ENCODE data around the gene PDIA2.
"Not testable (repeated sequence)": the region's sequence is repeated elsewhere in the genome, so short reads cannot be mapped to it uniquely, and the experiment has no call there.

Gene PDIA2

GRCh38 chr16:330741-331140 lies 47.8 kb downstream of the PDIA2 start:
- DNase-seq (ENCODE audit: low read depth, low spot score) = no peak
- no peak overlapping the region for H3K9ac ChIP-seq (ENCODE audit: insufficient read length, low read depth)

GRCh38 chr16:331181-331814 lies 48.3 kb downstream of the PDIA2 start:
- H3K27me3 ChIP-seq (ENCODE audit: insufficient read depth, insufficient read length); H3K9me3 ChIP-seq (ENCODE audit: insufficient read depth, low read length); H3K9ac ChIP-seq (ENCODE audit: insufficient read length, low read depth); H3K36me3 ChIP-seq (ENCODE audit: insufficient read depth, insufficient read length, low read length); H3K4me3 ChIP-seq (ENCODE audit: insufficient read length, low read depth); DNase-seq (ENCODE audit: low read depth, low spot score): not testable (repeated sequence)
- peaks cover 10% of the 10 kb centered on the region for H3K4me1 ChIP-seq (ENCODE audit: insufficient read depth, insufficient read length)

More at GRCh38 chr16:330741-331140, 47.8 kb downstream of the PDIA2 start:
- H3K36me3 ChIP-seq (ENCODE audit: insufficient read depth, insufficient read length, low read length) = peaks cover 8% of the 10 kb centered on the region
- no peaks in the 10 kb centered on the region for H3K27me3 ChIP-seq (ENCODE audit: insufficient read depth, insufficient read length)
- H3K9me3 ChIP-seq (ENCODE audit: insufficient read depth, low read length) = no peaks in the 10 kb centered on the region
- peaks cover 10% of the 10 kb centered on the region for H3K4me1 ChIP-seq (ENCODE audit: insufficient read depth, insufficient read length)
- H3K4me3 ChIP-seq (ENCODE audit: insufficient read length, low read depth) = no peak overlapping the region
- no peak for TF ChIP-seq ZNF274 (IDR thresholded peaks at IDR 0.05; ENCODE audit: low read depth, low read length)
- TF ChIP-seq YY1 (IDR thresholded peaks at IDR 0.05; ENCODE audit: insufficient read depth, insufficient read length) = no peak
- no peak for TF ChIP-seq SUZ12 (IDR thresholded peaks at IDR 0.05; ENCODE audit: extremely low read depth, insufficient read depth, insufficient read length)

- H3K27me3 ChIP-seq (ENCODE audit: insufficient read depth, insufficient read length) = no peaks in the 10 kb centered on the region
- H3K36me3 ChIP-seq (ENCODE audit: insufficient read depth, insufficient read length, low read length) = peaks cover 16% of the 10 kb centered on the region
- peaks cover 11% of the 10 kb centered on the region for H3K4me1 ChIP-seq (ENCODE audit: insufficient read depth, insufficient read length)
- H3K4me3 ChIP-seq (ENCODE audit: insufficient read length, low read depth) = no peak overlapping the region
- H3K9me3 ChIP-seq (ENCODE audit: insufficient read depth, low read length) = no peaks in the 10 kb centered on the region
- no peak for DNase-seq (ENCODE audit: low read depth, low spot score)
- no peak overlapping the region for H3K9ac ChIP-seq (ENCODE audit: insufficient read length, low read depth)
- TF ChIP-seq ZNF274 (IDR thresholded peaks at IDR 0.05; ENCODE audit: low read depth, low read length) = no peak
- no peak for TF ChIP-seq SUZ12 (IDR thresholded peaks at IDR 0.05; ENCODE audit: extremely low read depth, insufficient read depth, insufficient read length)
- no peak for TF ChIP-seq YY1 (IDR thresholded peaks at IDR 0.05; ENCODE audit: insufficient read depth, insufficient read length)
Observed at GRCh38 chr16:333406-334094, 50.6 kb downstream of the PDIA2 start.

GRCh38 chr16:334164-334832 lies 51.3 kb downstream of the PDIA2 start:
- H3K9ac ChIP-seq (ENCODE audit: insufficient read length, low read depth); H3K9me3 ChIP-seq (ENCODE audit: insufficient read depth, low read length); H3K27me3 ChIP-seq (ENCODE audit: insufficient read depth, insufficient read length); DNase-seq (ENCODE audit: low read depth, low spot score); H3K4me3 ChIP-seq (ENCODE audit: insufficient read length, low read depth): not testable (repeated sequence)
- H3K36me3 ChIP-seq (ENCODE audit: insufficient read depth, insufficient read length, low read length) = peaks cover 16% of the 10 kb centered on the region
- peaks cover 11% of the 10 kb centered on the region for H3K4me1 ChIP-seq (ENCODE audit: insufficient read depth, insufficient read length)

- not testable (repeated sequence) for H3K9me3 ChIP-seq (ENCODE audit: insufficient read depth, low read length); H3K4me3 ChIP-seq (ENCODE audit: insufficient read length, low read depth)
Observed at GRCh38 chr16:334861-335632, 52.1 kb downstream of the PDIA2 start.

GRCh38 chr16:336269-336668 lies 53.3 kb downstream of the PDIA2 start:
- no peak overlapping the region for H3K9ac ChIP-seq (ENCODE audit: insufficient read length, low read depth)
- H3K27me3 ChIP-seq (ENCODE audit: insufficient read depth, insufficient read length) = no peaks in the 10 kb centered on the region
- H3K4me1 ChIP-seq (ENCODE audit: insufficient read depth, insufficient read length) = peaks cover 8% of the 10 kb centered on the region
- H3K9me3 ChIP-seq (ENCODE audit: insufficient read depth, low read length) = no peaks in the 10 kb centered on the region; the same call in 1 of the 2 replicates
- no peak for DNase-seq (ENCODE audit: low read depth, low spot score)
- peaks cover 23% of the 10 kb centered on the region for H3K36me3 ChIP-seq (ENCODE audit: insufficient read depth, insufficient read length, low read length)
- no peak overlapping the region for H3K4me3 ChIP-seq (ENCODE audit: insufficient read length, low read depth)
- no peak for TF ChIP-seq ZNF274 (IDR thresholded peaks at IDR 0.05; ENCODE audit: low read depth, low read length)
- no peak for TF ChIP-seq SUZ12 (IDR thresholded peaks at IDR 0.05; ENCODE audit: extremely low read depth, insufficient read depth, insufficient read length)
- TF ChIP-seq YY1 (IDR thresholded peaks at IDR 0.05; ENCODE audit: insufficient read depth, insufficient read length) = no peak

More at GRCh38 chr16:334861-335632, 52.1 kb downstream of the PDIA2 start:
- H3K9ac ChIP-seq (ENCODE audit: insufficient read length, low read depth); H3K27me3 ChIP-seq (ENCODE audit: insufficient read depth, insufficient read length); DNase-seq (ENCODE audit: low read depth, low spot score): not testable (repeated sequence)
- Histone ChIP-seq H3K36me3 (ENCODE audit: insufficient read depth, insufficient read length, low read length) (peaks cover 16% of the 10 kb centered on the region), H3K4me1 (ENCODE audit: insufficient read depth, insufficient read length) (peaks cover 11% of the 10 kb centered on the region)

Data from NT2/D1 (cell line).